Epithelial cell of esophagus (primary cell): Measurements from ENCODE around the gene KCNMA1.

Experiments used
- DNase-seq: peaks from one replicate; pipeline ENCODE4 v3.0.0; 2010; ENCODE audit warnings: low read depth
- H3K4me3 ChIP-seq: 2 replicates; pipeline ENCODE4 v1.5.1; 2011; ENCODE audit warnings: mild to moderate bottlenecking, low read length, control low read depth
- CTCF ChIP-seq: IDR thresholded peaks from 2 replicates; pipeline ENCODE4 v1.5.1; 2011; ENCODE audit warnings: low read depth, mild to moderate bottlenecking, low read length, control low read depth, inconsistent platforms; ENCODE audit not compliant: insufficient read depth; ENCODE audit errors: missing control alignments

The KCNMA1 gene

DNA sequence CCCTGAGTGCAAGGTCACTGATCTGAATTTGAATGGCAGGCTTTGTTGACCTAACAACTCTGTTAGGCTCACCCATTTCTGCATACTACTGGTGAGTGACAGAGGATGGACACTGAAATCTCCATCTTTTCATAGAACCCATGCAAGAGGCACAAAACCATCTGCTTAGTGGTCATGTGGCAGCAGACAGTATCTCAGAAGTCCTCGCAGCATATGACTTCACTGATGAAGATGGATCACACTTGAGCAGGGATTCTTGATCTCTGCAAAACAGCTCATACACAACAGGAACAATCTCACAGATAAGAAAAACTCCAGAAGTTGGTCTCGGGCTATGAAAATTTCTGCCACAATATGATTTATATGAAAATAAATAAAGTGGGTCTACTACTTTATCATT, 487.9 kb downstream of the KCNMA1 start:
- TF ChIP-seq CTCF, result no peak

DNA sequence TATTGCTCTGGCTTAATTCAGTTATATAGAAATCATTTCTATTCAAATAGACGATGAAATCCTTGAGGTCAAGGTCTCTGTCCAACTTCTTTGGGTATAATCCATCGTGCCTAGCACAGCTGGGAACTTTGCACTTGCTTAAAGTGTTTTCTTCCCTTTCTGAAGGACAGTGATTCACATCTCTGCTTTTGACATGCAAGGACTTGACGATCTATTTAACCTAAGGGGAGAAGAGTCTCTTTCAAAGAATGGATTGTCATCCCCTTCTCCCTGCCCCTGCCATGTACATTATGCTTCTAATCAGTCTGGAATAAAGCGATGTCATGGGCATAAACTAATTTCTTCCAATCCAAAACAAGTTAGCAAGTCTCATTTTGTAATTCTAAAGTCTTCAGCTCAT, 488.6 kb downstream of the KCNMA1 start:
- H3K4me3 ChIP-seq, result no peak overlapping the region
- no peak for TF ChIP-seq CTCF
- peak; percentile 73 for DNase-seq

More for the DNA sequence above, 487.9 kb downstream of the KCNMA1 start:
- no peak overlapping the region for H3K4me3 ChIP-seq
- DNase-seq, result no peak

DNA sequence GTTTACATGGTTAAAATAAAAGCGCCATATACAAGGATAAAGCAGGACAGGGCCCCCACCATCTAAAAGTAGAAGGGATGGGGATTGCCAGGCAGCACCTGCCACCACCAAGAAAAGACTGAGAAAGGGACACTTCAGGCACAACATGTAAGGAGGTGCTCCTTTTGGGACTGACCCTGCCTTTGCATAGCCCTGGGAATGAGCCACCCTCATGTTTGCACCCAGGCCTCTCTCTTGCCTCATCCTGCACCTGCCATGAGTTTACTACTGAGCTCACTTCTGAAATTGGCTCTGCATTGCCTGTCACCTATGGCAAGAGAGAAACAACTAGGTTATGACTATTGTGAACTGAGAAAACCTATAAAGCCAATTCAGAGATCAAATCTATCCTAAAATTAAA, 489.7 kb downstream of the KCNMA1 start:
- no peak for DNase-seq
- H3K4me3 ChIP-seq, result no peak overlapping the region
- no peak for TF ChIP-seq CTCF

DNA sequence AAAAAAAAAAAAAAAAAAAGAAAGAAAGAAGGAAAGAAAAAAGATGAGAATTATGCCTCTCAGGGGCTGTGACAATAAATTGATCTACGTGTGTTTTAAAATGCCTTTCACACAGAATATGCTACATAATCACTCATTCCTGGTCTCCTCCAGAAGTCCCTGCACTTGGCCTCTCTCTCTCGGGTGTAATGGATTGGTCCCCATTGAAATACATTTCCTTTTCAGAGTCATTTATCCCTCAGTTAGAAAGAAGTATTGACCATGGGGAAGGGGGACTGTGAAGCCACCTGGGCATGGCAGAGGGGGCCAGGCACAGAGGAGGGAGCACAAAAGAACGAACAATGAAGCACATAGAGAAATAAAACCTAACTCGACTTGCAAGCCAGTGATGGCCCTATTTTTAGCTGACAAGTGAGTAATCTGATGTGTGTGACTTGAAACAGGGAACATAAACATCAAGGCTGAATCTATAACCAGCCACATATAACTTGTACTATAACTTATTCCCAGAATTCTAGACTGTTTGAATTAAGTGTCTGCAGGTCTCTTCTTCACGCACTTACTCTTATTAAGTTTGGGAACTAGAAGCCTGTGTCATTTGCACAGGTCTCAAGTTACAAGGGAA, 490.8 kb downstream of the KCNMA1 start:
- no peak for DNase-seq
- no peak for TF ChIP-seq CTCF
- H3K4me3 ChIP-seq, result no peak overlapping the region

DNA sequence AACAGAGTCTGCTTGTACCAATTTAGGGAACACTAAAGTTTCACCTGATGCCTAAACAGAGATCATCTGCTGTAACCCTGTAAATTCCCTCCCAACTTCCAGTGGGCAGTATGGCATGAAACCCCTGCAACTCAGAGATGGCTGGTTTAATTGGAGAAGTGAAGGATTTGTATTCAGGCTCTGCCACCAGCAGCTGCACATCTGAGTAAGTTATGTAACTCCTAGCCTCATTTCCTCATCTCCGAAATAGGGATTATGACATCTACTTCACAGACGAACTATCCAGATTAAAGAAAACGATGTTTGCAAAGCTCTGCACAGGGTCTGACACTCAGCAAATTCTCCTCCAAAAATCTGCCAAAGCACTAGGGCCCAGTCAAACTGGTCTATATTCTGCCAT, 493.0 kb downstream of the KCNMA1 start:
- H3K4me3 ChIP-seq, result no peak overlapping the region
- no peak for TF ChIP-seq CTCF
- DNase-seq, result no peak

DNA sequence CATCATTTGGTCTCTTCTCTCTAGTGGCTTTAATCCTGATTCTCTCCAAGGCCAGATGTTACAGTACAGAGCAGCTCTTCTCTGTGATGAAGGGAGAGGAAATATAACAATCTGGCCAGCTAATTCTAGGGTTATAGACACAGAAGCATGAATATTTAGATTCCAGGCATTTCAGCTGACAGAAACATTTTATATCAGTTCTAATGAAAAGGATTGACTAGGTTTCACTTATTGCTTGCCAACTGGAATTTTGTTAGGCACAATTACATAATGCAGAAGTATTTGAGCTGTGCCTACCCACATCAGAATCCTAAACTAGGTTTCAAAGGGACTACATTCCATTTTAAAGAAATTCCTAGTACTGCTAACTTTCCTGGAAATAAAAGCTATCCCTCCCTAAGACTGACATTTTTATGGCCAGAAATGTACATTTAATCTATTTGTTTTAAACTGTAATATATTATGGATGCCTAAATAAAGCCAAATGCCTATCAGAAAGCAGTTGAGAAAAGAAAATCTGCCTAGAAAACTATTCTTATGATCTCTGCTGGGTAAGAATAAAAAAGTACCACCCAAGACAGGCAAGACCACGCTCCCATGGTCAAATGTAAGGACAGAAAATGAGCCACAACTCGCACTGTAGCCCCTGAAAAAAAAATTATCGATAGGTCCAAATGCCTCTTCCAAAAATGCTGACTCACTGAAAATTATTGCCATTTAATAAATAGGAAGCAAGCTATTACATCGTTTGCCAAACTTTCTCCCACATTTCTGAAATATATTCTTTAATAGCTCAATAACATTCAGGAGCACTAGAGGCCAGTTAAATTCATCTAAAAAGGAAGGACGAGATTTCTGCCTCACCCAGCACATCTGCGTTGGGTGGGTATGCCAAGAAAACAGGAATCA, 498.1 kb downstream of the KCNMA1 start:
- TF ChIP-seq CTCF, result no peak
- no peak for DNase-seq
- H3K4me3 ChIP-seq, result no peak overlapping the region
